ENCODE measurements around the gene CLIP1. TPM values are rescaled to one million over a fixed set of nuclear protein-coding genes. Genes with fewer than 3 reads are reported as not detected.
A peak's percentile ranks its signal among the peaks of the same experiment; 100 is the strongest.
"Not testable (repeated sequence)": the region's sequence is repeated elsewhere in the genome, so short reads cannot be mapped to it uniquely, and the experiment has no call there.

The CLIP1 gene
- total RNA-seq, 2 donors from 2014 or later: 72.4 to 81.1 TPM

GRCh38 chr12:122454250-122454721, 31.8 kb upstream of the CLIP1 start:
- H3K4me3 Mint-ChIP-seq: peak overlapping the region; percentile 88
- H3K9me3 ChIP-seq (ENCODE audit: control insufficient read depth, low read length, poor library complexity, severe bottlenecking): no peaks in the 10 kb centered on the region
- ATAC-seq: no peak
- H3K27me3 Mint-ChIP-seq: no peaks in the 10 kb centered on the region
- no peaks in the 10 kb centered on the region for H3K36me3 Mint-ChIP-seq (ENCODE audit: low read depth)
- DNase-seq: no peak
- H3K4me1 Mint-ChIP-seq: peaks cover 24% of the 10 kb centered on the region
- H3K27ac Mint-ChIP-seq: peak overlapping the region; percentile 96

- Mint-ChIP-seq H3K4me3 (peak overlapping the region; percentile 88), H3K4me1 (peaks cover 22% of the 10 kb centered on the region), H3K27me3 (no peaks in the 10 kb centered on the region), H3K36me3 (ENCODE audit: low read depth) (no peaks in the 10 kb centered on the region), H3K27ac (peak overlapping the region; percentile 96)
- DNase-seq (no peak), ATAC-seq (peak; percentile 5)
- no peaks in the 10 kb centered on the region for H3K9me3 ChIP-seq (ENCODE audit: control insufficient read depth, low read length, poor library complexity, severe bottlenecking)
Measured at GRCh38 chr12:122452701-122453285, 30.3 kb upstream of the CLIP1 start.

- ATAC-seq (no peak), DNase-seq (no peak)
- Mint-ChIP-seq H3K27me3 (no peaks in the 10 kb centered on the region), H3K4me3 (no peak overlapping the region), H3K4me1 (peaks cover 20% of the 10 kb centered on the region), H3K27ac (no peak overlapping the region), H3K36me3 (ENCODE audit: low read depth) (peaks cover 2% of the 10 kb centered on the region)
- H3K9me3 ChIP-seq (ENCODE audit: control insufficient read depth, low read length, poor library complexity, severe bottlenecking): no peaks in the 10 kb centered on the region
Measured at GRCh38 chr12:122449317-122449716, 26.8 kb upstream of the CLIP1 start.

GRCh38 chr12:122447825-122448224, 25.4 kb upstream of the CLIP1 start:
- H3K27ac Mint-ChIP-seq; H3K27me3 Mint-ChIP-seq; H3K4me3 Mint-ChIP-seq; ATAC-seq; H3K9me3 ChIP-seq (ENCODE audit: control insufficient read depth, low read length, poor library complexity, severe bottlenecking); H3K36me3 Mint-ChIP-seq (ENCODE audit: low read depth); DNase-seq: not testable (repeated sequence)
- peaks cover 11% of the 10 kb centered on the region for H3K4me1 Mint-ChIP-seq

- not testable (repeated sequence) for DNase-seq; H3K27me3 Mint-ChIP-seq; H3K36me3 Mint-ChIP-seq (ENCODE audit: low read depth); ATAC-seq; H3K4me1 Mint-ChIP-seq; H3K4me3 Mint-ChIP-seq; H3K27ac Mint-ChIP-seq; H3K9me3 ChIP-seq (ENCODE audit: control insufficient read depth, low read length, poor library complexity, severe bottlenecking)
Measured at GRCh38 chr12:122446390-122446789, 23.9 kb upstream of the CLIP1 start.

GRCh38 chr12:122444071-122444470, 21.6 kb upstream of the CLIP1 start:
- H3K36me3 Mint-ChIP-seq (ENCODE audit: low read depth); H3K4me1 Mint-ChIP-seq; ATAC-seq: not testable (repeated sequence)

GRCh38 chr12:122438822-122439221, 16.4 kb upstream of the CLIP1 start:
- not testable (repeated sequence) for H3K9me3 ChIP-seq (ENCODE audit: control insufficient read depth, low read length, poor library complexity, severe bottlenecking); H3K4me1 Mint-ChIP-seq; ATAC-seq; H3K36me3 Mint-ChIP-seq (ENCODE audit: low read depth); H3K27ac Mint-ChIP-seq; DNase-seq; H3K27me3 Mint-ChIP-seq; H3K4me3 Mint-ChIP-seq

More at GRCh38 chr12:122444071-122444470, 21.6 kb upstream of the CLIP1 start:
- H3K9me3 ChIP-seq (ENCODE audit: control insufficient read depth, low read length, poor library complexity, severe bottlenecking); H3K27ac Mint-ChIP-seq; DNase-seq; H3K4me3 Mint-ChIP-seq; H3K27me3 Mint-ChIP-seq: not testable (repeated sequence)

GRCh38 chr12:122437656-122438121, 15.2 kb upstream of the CLIP1 start:
- DNase-seq (no peak), ATAC-seq (no peak)
- no peaks in the 10 kb centered on the region for H3K9me3 ChIP-seq (ENCODE audit: control insufficient read depth, low read length, poor library complexity, severe bottlenecking)
- Mint-ChIP-seq H3K4me1 (peaks cover 6% of the 10 kb centered on the region), H3K27me3 (no peaks in the 10 kb centered on the region), H3K27ac (no peak overlapping the region), H3K4me3 (no peak overlapping the region), H3K36me3 (ENCODE audit: low read depth) (no peaks in the 10 kb centered on the region)

- ATAC-seq (no peak), DNase-seq (no peak)
- Mint-ChIP-seq H3K27me3 (no peaks in the 10 kb centered on the region), H3K36me3 (ENCODE audit: low read depth) (no peaks in the 10 kb centered on the region), H3K4me3 (no peak overlapping the region), H3K4me1 (peaks cover 6% of the 10 kb centered on the region), H3K27ac (no peak overlapping the region)
- H3K9me3 ChIP-seq (ENCODE audit: control insufficient read depth, low read length, poor library complexity, severe bottlenecking): no peaks in the 10 kb centered on the region
Measured at GRCh38 chr12:122435186-122435585, 12.7 kb upstream of the CLIP1 start.

- not testable (repeated sequence) for H3K27me3 Mint-ChIP-seq; H3K36me3 Mint-ChIP-seq (ENCODE audit: low read depth); H3K4me1 Mint-ChIP-seq; ATAC-seq; H3K4me3 Mint-ChIP-seq; H3K27ac Mint-ChIP-seq; DNase-seq; H3K9me3 ChIP-seq (ENCODE audit: control insufficient read depth, low read length, poor library complexity, severe bottlenecking)
Measured at GRCh38 chr12:122429043-122429442, 6.6 kb upstream of the CLIP1 start.

GRCh38 chr12:122427403-122427802, 4.9 kb upstream of the CLIP1 start:
- no peak overlapping the region for H3K4me3 Mint-ChIP-seq
- no peaks in the 10 kb centered on the region for H3K36me3 Mint-ChIP-seq (ENCODE audit: low read depth)
- no peak for ATAC-seq
- H3K27me3 Mint-ChIP-seq: no peaks in the 10 kb centered on the region
- H3K9me3 ChIP-seq (ENCODE audit: control insufficient read depth, low read length, poor library complexity, severe bottlenecking): no peaks in the 10 kb centered on the region
- no peak for DNase-seq
- H3K27ac Mint-ChIP-seq: no peak overlapping the region
- H3K4me1 Mint-ChIP-seq: peaks cover 5% of the 10 kb centered on the region

GRCh38 chr12:122423258-122424165, 1.0 kb upstream of the CLIP1 start:
- no peaks in the 10 kb centered on the region for H3K9me3 ChIP-seq (ENCODE audit: control insufficient read depth, low read length, poor library complexity, severe bottlenecking)
- no peaks in the 10 kb centered on the region for H3K36me3 Mint-ChIP-seq (ENCODE audit: low read depth)
- DNase-seq (no peak), ATAC-seq (no peak)
- H3K4me3 Mint-ChIP-seq: peak overlapping the region; percentile 93
- peak overlapping the region; percentile 74 for H3K27ac Mint-ChIP-seq
- H3K4me1 Mint-ChIP-seq: peaks cover 15% of the 10 kb centered on the region
- H3K27me3 Mint-ChIP-seq: no peaks in the 10 kb centered on the region

GRCh38 chr12:122422730-122423257, 325 bp upstream of the CLIP1 start:
- DNase-seq (peak in 1 of 3 donors; percentile 14), ATAC-seq (peak; percentile 4)
- peaks cover 2% of the 10 kb centered on the region for H3K36me3 Mint-ChIP-seq (ENCODE audit: low read depth)
- H3K27me3 Mint-ChIP-seq: no peaks in the 10 kb centered on the region
- H3K4me3 Mint-ChIP-seq: peak overlapping the region; percentile 93
- H3K4me1 Mint-ChIP-seq: peaks cover 21% of the 10 kb centered on the region
- H3K9me3 ChIP-seq (ENCODE audit: control insufficient read depth, low read length, poor library complexity, severe bottlenecking): no peaks in the 10 kb centered on the region
- H3K27ac Mint-ChIP-seq: peak overlapping the region; percentile 74
